Epithelial cell of proximal tubule (primary cell): Measurements from ENCODE around the gene CENPU. TPM values are rescaled to one million over a fixed set of nuclear protein-coding genes. Genes with fewer than 3 reads are reported as not detected.
"Not testable (repeated sequence)": the region's sequence is repeated elsewhere in the genome, so short reads cannot be mapped to it uniquely, and the experiment has no call there.

ENCODE experiments used
- DNase-seq: peaks from one replicate; pipeline ENCODE4 v3.0.0-alpha.2; 2011; ENCODE audit warnings: low read depth
- H3K4me3 ChIP-seq: 2 replicates; pipeline ENCODE4 v1.5.1; 2011; ENCODE audit warnings: low read depth, mild to moderate bottlenecking, low read length
- total RNA-seq: library from RNA; depleted of rRNA; stranded (reverse); fragments of >200 nt; gene quantifications from 2 replicates; pipeline ENCODE4 v1.2.3, GENCODE V29; 2015
- TF ChIP-seq, protein P1 (sequence below): conservative IDR thresholded peaks from 2 replicates; pipeline ENCODE4 v1.5.1; 2012; ENCODE audit warnings: low read depth, mild to moderate bottlenecking, low read length

CENPU gene
- total RNA-seq, 1 donor from 2014 or later = 75.8 TPM

DNA sequence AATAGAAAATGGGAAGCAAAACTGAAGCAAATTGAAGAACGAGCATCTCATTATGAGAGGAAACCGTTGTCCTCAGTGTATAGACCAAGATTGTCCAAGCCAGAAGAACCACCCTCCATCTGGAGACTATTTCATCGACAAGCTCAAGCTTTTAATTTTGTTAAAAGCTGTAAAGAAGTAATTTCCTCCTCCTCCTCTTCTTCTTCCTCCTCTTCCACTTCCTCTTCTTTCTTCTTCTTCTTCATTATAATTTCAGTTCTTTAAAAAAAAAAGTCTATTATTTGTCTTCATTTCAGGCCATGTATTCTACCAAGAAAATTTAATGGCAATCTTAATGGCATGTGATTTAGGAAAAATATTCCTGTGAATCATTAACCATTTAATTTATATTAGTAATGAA is 76.8 kb downstream of the CENPU start:
- TF ChIP-seq, protein P1, sequence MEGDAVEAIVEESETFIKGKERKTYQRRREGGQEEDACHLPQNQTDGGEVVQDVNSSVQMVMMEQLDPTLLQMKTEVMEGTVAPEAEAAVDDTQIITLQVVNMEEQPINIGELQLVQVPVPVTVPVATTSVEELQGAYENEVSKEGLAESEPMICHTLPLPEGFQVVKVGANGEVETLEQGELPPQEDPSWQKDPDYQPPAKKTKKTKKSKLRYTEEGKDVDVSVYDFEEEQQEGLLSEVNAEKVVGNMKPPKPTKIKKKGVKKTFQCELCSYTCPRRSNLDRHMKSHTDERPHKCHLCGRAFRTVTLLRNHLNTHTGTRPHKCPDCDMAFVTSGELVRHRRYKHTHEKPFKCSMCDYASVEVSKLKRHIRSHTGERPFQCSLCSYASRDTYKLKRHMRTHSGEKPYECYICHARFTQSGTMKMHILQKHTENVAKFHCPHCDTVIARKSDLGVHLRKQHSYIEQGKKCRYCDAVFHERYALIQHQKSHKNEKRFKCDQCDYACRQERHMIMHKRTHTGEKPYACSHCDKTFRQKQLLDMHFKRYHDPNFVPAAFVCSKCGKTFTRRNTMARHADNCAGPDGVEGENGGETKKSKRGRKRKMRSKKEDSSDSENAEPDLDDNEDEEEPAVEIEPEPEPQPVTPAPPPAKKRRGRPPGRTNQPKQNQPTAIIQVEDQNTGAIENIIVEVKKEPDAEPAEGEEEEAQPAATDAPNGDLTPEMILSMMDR = no peak
- DNase-seq = no peak
- no peak overlapping the region for H3K4me3 ChIP-seq

DNA sequence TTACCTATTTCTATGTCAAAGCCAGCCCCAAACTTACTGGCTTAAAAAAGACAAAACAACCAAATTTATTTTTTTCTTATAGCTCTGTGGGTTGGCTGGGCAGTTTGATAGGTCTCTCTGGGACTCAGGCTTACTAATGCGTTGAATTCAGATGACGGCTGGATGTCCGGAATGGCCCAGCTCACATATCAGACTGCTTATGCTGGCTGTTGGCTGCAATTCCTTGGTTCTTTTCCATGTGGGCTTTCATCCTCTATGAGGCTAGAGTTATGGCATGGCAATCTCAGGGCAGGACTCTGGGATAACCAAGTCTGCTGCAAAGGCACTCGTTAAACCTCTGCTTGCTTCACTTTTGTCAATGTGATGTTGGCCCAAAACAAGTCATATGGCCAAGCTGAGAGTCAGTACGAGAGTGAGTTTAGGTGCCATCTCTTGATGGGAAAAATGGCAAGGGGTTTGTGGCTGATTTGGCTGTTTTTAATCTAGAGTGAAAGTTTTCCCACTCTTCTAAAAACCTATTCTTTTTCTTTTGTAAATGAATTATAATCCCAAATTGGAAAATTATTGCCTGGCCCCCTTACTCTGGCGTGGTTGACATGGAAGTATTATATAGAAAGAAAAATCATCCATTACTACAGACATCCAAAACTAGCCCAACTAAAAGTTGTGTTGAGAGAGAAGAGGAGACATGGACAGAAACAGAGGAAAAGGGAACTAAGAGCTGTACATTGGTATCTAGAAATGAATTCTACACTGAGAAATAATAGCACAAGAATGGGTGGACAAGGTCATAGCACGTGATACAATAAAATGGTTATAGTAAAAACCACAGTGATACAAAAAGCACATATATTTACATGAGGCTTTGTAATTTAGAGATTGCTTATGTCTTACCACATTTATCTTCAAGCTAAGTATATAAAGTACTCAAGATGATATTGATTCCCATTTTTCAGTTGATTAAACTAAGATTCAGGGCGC is 77.7 kb downstream of the CENPU start:
- no peak overlapping the region for H3K4me3 ChIP-seq
- DNase-seq = no peak
- TF ChIP-seq, protein P1 = no peak

DNA sequence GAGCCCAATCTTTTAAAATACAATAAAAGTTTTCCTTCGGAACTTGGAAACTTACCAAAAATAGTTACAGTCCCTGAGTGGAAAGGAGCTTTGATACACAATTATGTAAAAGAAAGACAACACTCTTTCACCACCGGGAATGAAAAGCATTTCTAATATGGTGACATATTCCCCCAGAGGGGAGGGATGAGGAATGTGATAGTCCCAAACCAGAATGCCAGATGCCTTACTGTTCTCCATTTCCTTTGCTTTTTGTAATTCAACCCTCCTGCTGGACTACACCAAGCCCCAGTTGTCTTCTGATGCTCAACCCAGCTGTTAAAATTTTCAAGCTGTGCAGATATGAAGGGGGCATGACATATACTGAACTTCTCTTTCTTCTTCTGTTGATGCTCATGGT is 80.2 kb downstream of the CENPU start:
- TF ChIP-seq, protein P1 = no peak
- no peak overlapping the region for H3K4me3 ChIP-seq
- DNase-seq = no peak

DNA sequence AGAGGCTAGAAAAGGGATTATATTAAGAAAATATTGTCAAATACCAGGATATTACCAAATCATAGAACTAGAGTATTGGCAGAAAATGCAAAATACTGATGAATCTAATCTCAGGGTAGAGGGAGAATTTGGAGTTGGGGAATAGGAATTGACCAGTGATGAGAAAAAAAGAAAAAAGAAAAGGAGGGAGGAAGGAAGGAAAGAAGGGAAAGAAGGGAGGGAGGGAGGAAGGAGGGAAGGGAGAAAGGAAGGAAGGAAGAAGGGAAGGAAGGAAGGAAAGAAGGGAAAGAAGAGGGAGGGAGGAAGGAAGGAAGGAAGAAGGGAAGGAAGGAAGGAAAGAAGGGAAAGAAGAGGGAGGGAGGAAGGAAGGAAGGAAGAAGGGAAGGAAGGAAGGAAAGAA is 81.2 kb downstream of the CENPU start:
- not testable (repeated sequence) for H3K4me3 ChIP-seq, DNase-seq

DNA sequence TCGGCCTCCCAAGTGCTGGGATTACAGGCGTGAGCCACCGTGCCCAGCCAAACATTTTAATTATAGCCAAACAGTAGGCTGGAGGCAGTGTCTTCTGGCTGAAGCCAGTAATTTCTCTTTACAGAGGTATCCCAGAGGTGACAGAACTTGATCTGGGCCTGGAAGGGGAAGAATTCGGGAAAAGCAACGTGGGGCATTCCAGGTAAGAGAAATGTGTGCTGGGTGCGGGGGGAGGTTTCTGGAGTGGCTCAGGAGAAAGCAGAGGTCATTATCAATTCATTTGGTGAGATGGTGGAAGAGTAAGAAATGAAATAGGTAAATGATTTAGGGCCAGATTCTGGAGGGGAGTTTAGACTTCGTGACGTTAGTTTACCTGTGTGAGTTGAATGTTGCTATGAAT is 82.0 kb downstream of the CENPU start:
- no peak for DNase-seq

DNA sequence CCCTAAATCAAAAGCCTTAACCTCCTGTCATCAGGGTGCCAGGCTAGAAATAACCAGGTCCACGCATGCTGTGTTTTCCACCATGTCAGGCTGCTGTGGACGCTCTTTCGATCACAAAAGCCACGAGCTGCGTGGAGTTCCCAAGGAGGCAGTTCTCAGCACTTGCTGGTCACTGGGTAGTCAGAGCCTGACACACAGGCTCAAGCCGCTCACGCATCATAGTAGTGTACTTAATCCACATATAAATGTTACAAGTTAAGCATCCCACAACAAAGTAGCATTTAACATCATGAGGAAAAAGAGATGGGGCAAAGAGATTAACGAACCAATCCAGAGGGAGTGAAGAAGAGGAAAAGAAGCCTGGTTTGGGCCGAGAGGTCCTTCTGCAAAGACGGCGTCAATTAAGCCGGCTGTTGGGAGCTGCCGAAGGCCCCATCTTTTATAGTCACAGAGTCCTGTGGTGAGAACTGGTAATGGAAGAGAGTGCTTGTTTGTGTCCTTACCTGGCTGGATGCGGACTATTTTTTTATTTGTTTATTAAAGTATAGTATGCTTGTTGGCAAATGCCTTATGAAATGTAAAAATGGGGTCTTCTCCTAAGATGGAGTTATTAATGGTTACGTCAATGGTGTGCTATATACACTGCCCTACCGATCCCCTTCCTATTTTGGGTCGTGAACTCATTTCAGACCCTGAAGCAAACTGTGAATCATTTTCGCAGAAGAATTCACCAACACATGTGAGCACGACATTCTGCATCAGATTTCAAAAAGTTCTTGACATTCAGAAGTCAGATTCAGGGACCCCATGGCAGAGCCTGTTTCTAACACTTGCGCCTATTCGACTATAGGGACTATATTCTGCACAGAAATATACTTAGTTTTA is 83.7 kb downstream of the CENPU start:
- TF ChIP-seq, protein P1 = no peak
- H3K4me3 ChIP-seq = peak overlapping the region; percentile 83
- DNase-seq = no peak

More for the DNA sequence above, 82.0 kb downstream of the CENPU start:
- H3K4me3 ChIP-seq = no peak overlapping the region
- TF ChIP-seq, protein P1 = no peak
